IMR-90 (cell line): ENCODE measurements around the gene C1orf167. TPM values are rescaled to one million over a fixed set of nuclear protein-coding genes. Genes with fewer than 3 reads are reported as not detected.

Experiments used
- ATAC-seq: fragments of 200-7000 bp; cut with Tn5 transposase; 2 replicates; pipeline ENCODE4 v1.9.1; 2020; ENCODE audit warnings: low read depth, mild to moderate bottlenecking, moderate library complexity
- BruUV-seq: library from RNA; stranded (reverse); fragments of 400-500 nt; replicated peaks from 2 replicates; lab custom pipeline; 2021; lab: Mats Ljungman, UMichigan
- CTCF ChIA-PET: fragments of 300-600 bp; formaldehyde crosslinking; extraction: SDS; loops from one replicate; lab custom pipeline; 2021; ENCODE audit warnings: antibody characterized with exemption; lab: Yijun Ruan, JAX
- POLR2A ChIA-PET: fragments of 300-600 bp; sonication (Branson Sonifier 250); formaldehyde crosslinking; loops from one replicate; lab custom pipeline; 2022; ENCODE audit warnings: antibody characterized with exemption; ENCODE audit not compliant: unreplicated experiment; lab: Charles Lee
- DNase-seq: peaks from one replicate; pipeline ENCODE4 v3.0.0; 2013
- H2AFZ ChIP-seq: replicated peaks from 2 replicates; pipeline ENCODE3; 2013; ENCODE audit warnings: low read length, mild to moderate bottlenecking; ENCODE audit not compliant: poor library complexity
- H2AK5ac ChIP-seq: 2 replicates; pipeline ENCODE4 v1.6.1; 2013; ENCODE audit warnings: low read depth, low read length, inconsistent platforms
- H2AK9ac ChIP-seq: replicated peaks from 2 replicates; pipeline ENCODE3; 2013; ENCODE audit warnings: mild to moderate bottlenecking, low read depth, low read length, moderate library complexity; ENCODE audit not compliant: poor library complexity
- H2BK120ac ChIP-seq: 2 replicates; pipeline ENCODE4 v1.6.1; 2013; ENCODE audit warnings: low read depth, low read length, inconsistent platforms
- H2BK15ac ChIP-seq: 3 replicates; pipeline ENCODE4 v1.6.1; 2013; ENCODE audit warnings: low read depth, low read length, inconsistent platforms
- H2BK20ac ChIP-seq: 2 replicates; pipeline ENCODE4 v1.6.1; 2013; ENCODE audit warnings: low read depth, mild to moderate bottlenecking, inconsistent platforms, low read length, moderate library complexity
- H2BK5ac ChIP-seq: 2 replicates; pipeline ENCODE4 v1.6.1; 2013; ENCODE audit warnings: mild to moderate bottlenecking, low read depth, low read length, inconsistent platforms; ENCODE audit not compliant: poor library complexity, severe bottlenecking
- H3K14ac ChIP-seq: replicated peaks from 2 replicates; pipeline ENCODE4 v1.6.1; 2013; ENCODE audit warnings: low read depth, low read length, inconsistent platforms
- H3K18ac ChIP-seq: 2 replicates; pipeline ENCODE4 v1.6.1; 2013; ENCODE audit warnings: low read depth, low read length, control low read depth
- H3K23ac ChIP-seq: 2 replicates; pipeline ENCODE4 v1.6.1; 2013; ENCODE audit warnings: low read depth, low read length, inconsistent platforms
- H3K27ac ChIP-seq: 2 replicates; pipeline ENCODE4 v1.5.1; 2013; ENCODE audit warnings: mild to moderate bottlenecking, control low read depth, low read length; ENCODE audit not compliant: insufficient read depth
- H3K27me3 ChIP-seq: 2 replicates; pipeline ENCODE4 v1.6.1; 2013; ENCODE audit warnings: low read length; ENCODE audit not compliant: control insufficient read depth, insufficient read depth
- H3K36me3 ChIP-seq: 2 replicates; pipeline ENCODE4 v1.6.1; 2013; ENCODE audit warnings: low read length, mixed read lengths; ENCODE audit not compliant: control insufficient read depth, insufficient read depth
- H3K4ac ChIP-seq: 2 replicates; pipeline ENCODE4 v1.6.1; 2013; ENCODE audit warnings: low read depth, low read length, inconsistent platforms
- H3K4me1 ChIP-seq: 2 replicates; pipeline ENCODE4 v1.6.1; 2013; ENCODE audit warnings: low read length, mixed read lengths; ENCODE audit not compliant: control insufficient read depth, insufficient read depth
- H3K4me2 ChIP-seq: 2 replicates; pipeline ENCODE4 v1.6.1; 2013; ENCODE audit warnings: low read depth, mild to moderate bottlenecking, control low read depth, low read length, moderate library complexity
- H3K4me3 ChIP-seq: 2 replicates; pipeline ENCODE4 v1.5.1; 2013; ENCODE audit warnings: low read depth, mild to moderate bottlenecking, control low read depth, low read length, moderate library complexity; ENCODE audit not compliant: insufficient read depth
- H3K56ac ChIP-seq: 2 replicates; pipeline ENCODE4 v1.6.1; 2013; ENCODE audit warnings: low read length, inconsistent platforms; ENCODE audit not compliant: insufficient read depth; ENCODE audit errors: extremely low read depth
- H3K79me1 ChIP-seq, 2 experiments: 2 replicates each; pipeline ENCODE4 v1.6.1; 2013; ENCODE audit warnings: low read length in 2 of 2, inconsistent platforms in 1 of 2, low read depth in 1 of 2
- H3K9ac ChIP-seq: 2 replicates; pipeline ENCODE4 v1.6.1; 2013; ENCODE audit warnings: low read depth, low read length, control low read depth
- H3K9me1 ChIP-seq: 2 replicates; pipeline ENCODE4 v1.6.1; 2013; ENCODE audit warnings: low read length, inconsistent platforms; ENCODE audit not compliant: insufficient read depth
- H3K9me3 ChIP-seq: 2 replicates; pipeline ENCODE4 v1.6.1; 2013; ENCODE audit warnings: low read length; ENCODE audit not compliant: control insufficient read depth, insufficient read depth
- H4K20me1 ChIP-seq: 2 replicates; pipeline ENCODE4 v1.6.1; 2013; ENCODE audit warnings: low read length, inconsistent platforms; ENCODE audit not compliant: insufficient read depth
- H4K5ac ChIP-seq: 2 replicates; pipeline ENCODE4 v1.6.1; 2013; ENCODE audit warnings: mild to moderate bottlenecking, low read depth, low read length, control low read depth
- H4K8ac ChIP-seq, 2 experiments: 2 replicates each; pipeline ENCODE4 v1.6.1; 2013; ENCODE audit warnings: low read depth in 2 of 2, low read length in 2 of 2, control low read depth in 1 of 2, inconsistent platforms in 1 of 2
- H4K91ac ChIP-seq: 2 replicates; pipeline ENCODE4 v1.6.1; 2013; ENCODE audit warnings: low read depth, low read length, inconsistent platforms; ENCODE audit not compliant: insufficient read depth
- BHLHE40 ChIP-seq: fragments of 150-350 bp; IDR thresholded peaks from 2 replicates; pipeline ENCODE4 v1.6.1; 2016; ENCODE audit warnings: mild to moderate bottlenecking, low read depth, low read length
- CEBPB ChIP-seq: IDR thresholded peaks from 2 replicates; pipeline ENCODE4 v1.6.1; 2012; ENCODE audit warnings: low read depth, low read length, improper control_type of control experiment
- CHD1 ChIP-seq: IDR thresholded peaks from 2 replicates; pipeline ENCODE4 v1.6.1; 2012; ENCODE audit warnings: low read depth, low read length, improper control_type of control experiment
- ELK1 ChIP-seq: fragments of 150-350 bp; IDR thresholded peaks from 2 replicates; pipeline ENCODE4 v1.6.1; 2016; ENCODE audit warnings: low read depth, mild to moderate bottlenecking, low read length, moderate library complexity, borderline replicate concordance
- FOS ChIP-seq: fragments of 150-350 bp; IDR thresholded peaks from 2 replicates; pipeline ENCODE4 v1.6.1; 2016; ENCODE audit warnings: low read depth, low read length
- MAFK ChIP-seq: IDR thresholded peaks from 2 replicates; pipeline ENCODE4 v1.6.1; 2012; ENCODE audit warnings: low read depth, low read length, improper control_type of control experiment
- MAZ ChIP-seq: IDR thresholded peaks from 2 replicates; pipeline ENCODE4 v1.6.1; 2012; ENCODE audit warnings: low read depth, mild to moderate bottlenecking, low read length, improper control_type of control experiment, moderate library complexity, borderline replicate concordance
- MXI1 ChIP-seq: IDR thresholded peaks from 2 replicates; pipeline ENCODE4 v1.6.1; 2012; ENCODE audit warnings: low read depth, mild to moderate bottlenecking, low read length, moderate library complexity, borderline replicate concordance
- NFE2L2 ChIP-seq: fragments of 150-350 bp; IDR thresholded peaks from 2 replicates; pipeline ENCODE4 v1.6.1; 2016; ENCODE audit warnings: low read depth, mild to moderate bottlenecking, low read length
- POLR2A ChIP-seq: IDR thresholded peaks from 2 replicates; pipeline ENCODE4 v1.6.1; 2012; ENCODE audit warnings: mild to moderate bottlenecking, low read depth, low read length
- RAD21 ChIP-seq: IDR thresholded peaks from 2 replicates; pipeline ENCODE4 v1.6.1; 2012; ENCODE audit warnings: low read length, improper control_type of control experiment
- RCOR1 ChIP-seq: IDR thresholded peaks from 2 replicates; pipeline ENCODE4 v1.6.1; 2012; ENCODE audit warnings: mild to moderate bottlenecking, low read length, improper control_type of control experiment; ENCODE audit not compliant: insufficient replicate concordance
- RFX5 ChIP-seq: IDR thresholded peaks from 2 replicates; pipeline ENCODE4 v1.8.0; 2012; ENCODE audit warnings: low read depth, mild to moderate bottlenecking, low read length, moderate library complexity
- SMC3 ChIP-seq: fragments of 150-350 bp; IDR thresholded peaks from 2 replicates; pipeline ENCODE4 v1.6.1; 2016; ENCODE audit warnings: low read depth, mild to moderate bottlenecking, antibody characterized with exemption, low read length, moderate library complexity
- WGBS, 2 experiments: methylation state at CpG; one replicate each; pipeline versions ENCODE4 v1.1.5 to v1.1.7; 2013; ENCODE audit warnings: missing lambda C conversion rate in 2 of 2; ENCODE audit not compliant: insufficient read length in 1 of 2; ENCODE audit errors: extremely low coverage in 2 of 2; 5-methylcytosine and 5-hydroxymethylcytosine counted together
- dilution Hi-C: fragments of 300-500 bp; cut with HindIII; formaldehyde crosslinking; loops from one replicate; pipeline ENCODE4 v1.14.3; 2018; ENCODE audit warnings: low sequenced_read_pairs; ENCODE audit not compliant: unreplicated experiment
- in situ Hi-C: fragments of 300-500 bp; cut with MboI; formaldehyde crosslinking; loops from 3 replicates; pipeline ENCODE4 v1.14.3; 2019; ENCODE audit warnings: low sequenced_read_pairs, inconsistent platforms, mixed read lengths
- intact Hi-C: fragments of 100-400 bp; cut with micrococcal nuclease; formaldehyde crosslinking; loops from 2 replicates; pipeline ENCODE4 v1.10.0; 2022
- polyA plus RNA-seq, 3 experiments: library from polyadenylated mRNA; depleted of rRNA; stranded (reverse); fragments of >200 nt; gene quantifications; 2 replicates each; pipeline ENCODE4 v1.2.3, GENCODE V29; 2012; ENCODE audit warnings: low replicate concordance in 1 of 3
- total RNA-seq: library from RNA; depleted of rRNA; stranded (reverse); fragments of >200 nt; gene quantifications from 2 replicates; pipeline ENCODE4 v1.2.3, GENCODE V29; 2012
- TF ChIP-seq, protein P1 (sequence below): fragments of 150-350 bp; IDR thresholded peaks from 2 replicates; pipeline ENCODE4 v1.6.1; 2017; ENCODE audit warnings: mild to moderate bottlenecking, antibody characterized with exemption, low read length, low read depth

The C1orf167 gene
- total and polyA plus RNA-seq, 2 of the 4 experiments (the other 2 are of a cell fraction) = under 0.01 to 0.15 TPM

DNA sequence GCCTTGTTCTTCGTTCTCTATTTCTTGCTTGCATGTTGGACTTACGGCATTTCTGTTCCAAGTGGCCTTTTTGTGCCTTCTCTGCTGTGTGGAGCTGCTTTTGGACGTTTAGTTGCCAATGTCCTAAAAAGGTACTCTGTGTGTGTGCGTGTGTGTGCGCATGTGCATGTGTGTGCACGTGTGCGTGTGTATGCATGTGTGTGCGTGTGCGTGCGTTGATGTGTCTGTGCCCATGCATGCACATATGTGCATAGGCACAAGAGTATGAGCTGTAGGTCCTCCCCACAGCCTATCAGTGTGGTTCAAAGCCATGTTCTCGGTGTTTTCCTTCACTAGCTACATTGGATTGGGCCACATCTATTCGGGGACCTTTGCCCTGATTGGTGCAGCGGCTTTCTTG is 71.9 kb downstream of the C1orf167 start:
- H3K56ac ChIP-seq = no peak overlapping the region
- ATAC-seq (no peak), DNase-seq (no peak)
- in situ Hi-C loops (no loop called here), intact Hi-C loops (no loop called here), dilution Hi-C loops (no loop called here)
- H4K91ac ChIP-seq = no peak overlapping the region
- POLR2A ChIA-PET = no interaction called here
- no peak overlapping the region for H3K9ac ChIP-seq
- no peak overlapping the region for H3K23ac ChIP-seq
- no peaks in the 10 kb centered on the region for H3K9me3 ChIP-seq
- H3K4me2 ChIP-seq = no peak overlapping the region
- no peak overlapping the region for H2BK5ac ChIP-seq
- H3K4me3 ChIP-seq = no peak overlapping the region
- WGBS, 2 experiments = 95% methylated on average over 13 of the region's 13 CpGs; no CpG with 5 or more reads in 1 of the 2 experiments
- peaks cover 0 to 4% of the 10 kb centered on the region in 2 experiments; a peak in 2 of 4 replicates for H3K79me1 ChIP-seq
- H2AFZ ChIP-seq = no peak overlapping the region
- no peak overlapping the region for H4K8ac ChIP-seq
- H2BK20ac ChIP-seq = no peak overlapping the region
- no peak overlapping the region for H3K4ac ChIP-seq
- no TSS peak for BruUV-seq
- H3K27ac ChIP-seq = no peak overlapping the region
- no peak overlapping the region for H2BK15ac ChIP-seq
- no peaks in the 10 kb centered on the region for H3K27me3 ChIP-seq
- TF ChIP-seq MXI1 (no peak), SMC3 (no peak), CEBPB (no peak), CHD1 (no peak), POLR2A (no peak), ELK1 (no peak), RAD21 (no peak), MAFK (no peak), RFX5 (no peak), NFE2L2 (no peak), FOS (no peak), MAZ (no peak), BHLHE40 (no peak), RCOR1 (no peak)
- TF ChIP-seq, protein P1, sequence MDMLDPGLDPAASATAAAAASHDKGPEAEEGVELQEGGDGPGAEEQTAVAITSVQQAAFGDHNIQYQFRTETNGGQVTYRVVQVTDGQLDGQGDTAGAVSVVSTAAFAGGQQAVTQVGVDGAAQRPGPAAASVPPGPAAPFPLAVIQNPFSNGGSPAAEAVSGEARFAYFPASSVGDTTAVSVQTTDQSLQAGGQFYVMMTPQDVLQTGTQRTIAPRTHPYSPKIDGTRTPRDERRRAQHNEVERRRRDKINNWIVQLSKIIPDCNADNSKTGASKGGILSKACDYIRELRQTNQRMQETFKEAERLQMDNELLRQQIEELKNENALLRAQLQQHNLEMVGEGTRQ = no peak
- CTCF ChIA-PET = no interaction called here
- H2AK9ac ChIP-seq = no peak overlapping the region
- no peaks in the 10 kb centered on the region for H3K9me1 ChIP-seq
- H4K5ac ChIP-seq = no peak overlapping the region
- H4K20me1 ChIP-seq = peaks cover 9% of the 10 kb centered on the region; the same call in 1 of the 2 replicates
- no peak overlapping the region for H2BK120ac ChIP-seq
- no peak overlapping the region for H3K14ac ChIP-seq
- H3K18ac ChIP-seq = no peak overlapping the region
- no peaks in the 10 kb centered on the region for H3K4me1 ChIP-seq
- H2AK5ac ChIP-seq = no peak overlapping the region
- peaks cover 72% of the 10 kb centered on the region for H3K36me3 ChIP-seq
